Measurements from ENCODE around the gene POLK. TPM values are rescaled to one million over a fixed set of nuclear protein-coding genes. Genes with fewer than 3 reads are reported as not detected.

The POLK gene
- total RNA-seq, 1 experiment from 2014 or later, result 36.1 TPM

DNA sequence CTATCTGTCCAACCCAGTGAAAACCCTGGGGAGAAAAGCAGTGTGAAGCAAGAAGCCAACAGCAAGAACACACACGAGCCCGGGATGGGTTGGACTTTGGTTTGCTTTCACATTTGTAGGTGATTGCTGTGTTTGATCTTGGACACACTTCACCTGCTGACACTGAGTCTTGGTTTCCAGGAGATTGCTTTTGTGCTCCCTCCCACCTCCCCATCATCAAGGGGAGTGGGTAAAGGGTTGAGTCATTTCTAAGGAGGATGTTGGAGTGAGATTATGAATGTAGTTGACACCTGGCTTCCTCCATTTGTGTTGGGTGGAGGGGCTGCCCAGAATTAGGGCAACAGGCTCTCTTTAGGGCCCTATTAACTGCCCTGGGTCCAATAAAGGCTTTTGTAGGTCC lies 137.0 kb downstream of the POLK start:
- DNase-seq (ENCODE audit: low spot score), result no peak

Other genes starting within 250 kb of the POLK start
- 39.1 and 51.9 TPM in 2 replicates for gene HMGCR, start 174.7 kb upstream of the POLK start, total RNA-seq (2014; rRNA removed; shearing (Covaris generic))
- gene CERT1, start 262 bp upstream of the POLK start, total RNA-seq (2014; rRNA removed; shearing (Covaris generic)), result 16.2 and 17.6 TPM in 2 replicates
- gene ANKDD1B, start 99.6 kb downstream of the POLK start, total RNA-seq (2014; rRNA removed; shearing (Covaris generic)), result not detected in 2 replicates
- gene POC5, start 205.5 kb downstream of the POLK start, total RNA-seq (2014; rRNA removed; shearing (Covaris generic)), result 40.1 and 44.4 TPM in 2 replicates

All from A172 (cell line).